Activated naive CD8-positive, alpha-beta T cell treated with anti-CD3 and anti-CD28 coated beads, Interleukin-2, amount 50 U/mL, for 24 hours (primary cell): ENCODE data around the gene KLHDC7B.
"Not testable (repeated sequence)": the region's sequence is repeated elsewhere in the genome, so short reads cannot be mapped to it uniquely, and the experiment has no call there.

Source experiments
- ATAC-seq: fragments of 150-1000 bp; cut with Tn5 transposase; one replicate; pipeline ENCODE4 v1.10.0; 2021
- DNase-seq: peaks from one replicate; pipeline ENCODE4 v3.0.0; 2021
- H3K27ac Mint-ChIP-seq: one replicate; pipeline ENCODE4 v1.8.0; 2021; ENCODE audit warnings: mild to moderate bottlenecking, mixed read lengths
- H3K27me3 Mint-ChIP-seq: one replicate; pipeline ENCODE4 v1.8.0; 2021; ENCODE audit warnings: mixed read lengths
- H3K36me3 Mint-ChIP-seq: one replicate; pipeline ENCODE4 v1.8.0; 2021; ENCODE audit warnings: low read depth, mixed read lengths
- H3K4me1 Mint-ChIP-seq: one replicate; pipeline ENCODE4 v1.8.0; 2021; ENCODE audit warnings: mixed read lengths
- H3K4me3 Mint-ChIP-seq: one replicate; pipeline ENCODE4 v1.8.0; 2021; ENCODE audit warnings: mild to moderate bottlenecking, moderate library complexity, mixed read lengths
- H3K9me3 Mint-ChIP-seq: one replicate; pipeline ENCODE4 v1.8.0; 2021; ENCODE audit warnings: mixed read lengths

Gene KLHDC7B

DNA sequence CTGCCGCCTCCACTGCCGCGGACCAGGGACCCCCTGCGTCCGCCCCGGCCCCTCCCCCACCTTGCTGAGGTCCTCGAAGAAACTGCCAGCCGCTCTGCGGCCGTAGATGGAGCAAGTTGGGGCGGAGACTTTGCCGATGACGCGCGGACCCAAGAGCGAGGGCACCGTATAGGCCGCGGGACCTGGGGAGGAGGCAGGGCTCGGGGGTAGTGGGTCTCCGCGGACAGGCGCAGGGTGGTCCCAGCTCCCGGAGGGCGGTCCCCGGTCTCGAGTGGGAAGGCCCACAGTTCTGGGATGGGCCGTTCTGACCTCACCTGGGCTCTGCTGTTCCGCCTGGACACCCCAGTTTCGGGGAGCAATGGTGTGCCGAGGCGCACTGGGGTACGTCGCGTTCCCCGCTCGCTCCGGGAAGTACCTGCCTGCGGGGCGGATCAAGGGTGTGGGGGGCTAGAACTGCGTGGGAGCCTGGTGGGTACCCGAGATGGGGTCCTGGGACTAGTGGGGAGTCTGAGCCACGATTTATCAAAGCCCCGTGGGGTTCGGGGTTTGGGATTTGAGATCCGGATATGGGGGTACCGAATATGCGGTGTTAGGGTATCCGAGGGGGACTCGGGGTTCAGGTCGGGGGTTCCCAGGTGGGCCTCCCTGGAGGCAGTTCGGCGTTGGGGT lies 14.7 kb upstream of the KLHDC7B start:
- H3K36me3 Mint-ChIP-seq, result peaks cover 5% of the 10 kb centered on the region
- ATAC-seq, result peak; percentile 55
- H3K9me3 Mint-ChIP-seq, result no peaks in the 10 kb centered on the region
- peaks cover 45% of the 10 kb centered on the region for H3K4me1 Mint-ChIP-seq
- peak; percentile 89 for DNase-seq
- peak overlapping the region; percentile 94 for H3K27ac Mint-ChIP-seq
- no peaks in the 10 kb centered on the region for H3K27me3 Mint-ChIP-seq
- H3K4me3 Mint-ChIP-seq, result peak overlapping the region; percentile 88

DNA sequence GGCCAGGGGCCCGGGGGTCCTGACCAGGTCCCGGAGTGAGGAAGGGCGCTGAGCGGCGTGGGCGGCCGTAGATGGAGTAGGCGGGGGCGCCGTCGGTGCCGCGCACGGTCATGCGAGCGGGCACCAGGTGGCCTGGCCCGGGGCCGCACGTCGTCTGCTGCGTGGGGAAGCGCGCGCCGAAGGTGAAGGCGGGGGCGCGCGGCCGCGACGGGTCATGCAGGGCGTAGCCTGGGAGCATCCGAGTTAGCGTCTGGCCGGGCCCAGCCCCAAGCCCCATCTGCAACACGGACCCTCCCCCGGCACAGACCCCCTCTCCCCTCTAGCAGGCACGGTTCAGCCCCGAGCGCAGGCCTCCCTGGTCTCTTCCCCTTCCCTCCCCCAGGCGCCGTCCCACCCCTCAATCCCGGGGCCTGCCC lies 14.1 kb upstream of the KLHDC7B start:
- Mint-ChIP-seq H3K36me3 (peaks cover 5% of the 10 kb centered on the region), H3K27me3 (no peaks in the 10 kb centered on the region), H3K4me1 (peaks cover 45% of the 10 kb centered on the region), H3K9me3 (no peaks in the 10 kb centered on the region), H3K4me3 (peak overlapping the region; percentile 88), H3K27ac (peak overlapping the region; percentile 94)
- DNase-seq, result peak; percentile 79
- peak; percentile 44 for ATAC-seq

- H3K27ac Mint-ChIP-seq, result peak overlapping the region; percentile 78
- no peaks in the 10 kb centered on the region for H3K9me3 Mint-ChIP-seq
- no peaks in the 10 kb centered on the region for H3K27me3 Mint-ChIP-seq
- peak overlapping the region; percentile 88 for H3K4me3 Mint-ChIP-seq
- ATAC-seq (no peak), DNase-seq (no peak)
- H3K36me3 Mint-ChIP-seq, result peaks cover 5% of the 10 kb centered on the region
- peaks cover 44% of the 10 kb centered on the region for H3K4me1 Mint-ChIP-seq
These were observed 13.6 kb upstream of the KLHDC7B start for GRCh38 chr22:50531962-50532674.

GRCh38 chr22:50532824-50533796 lies 12.6 kb upstream of the KLHDC7B start:
- Mint-ChIP-seq H3K27ac (peak overlapping the region; percentile 78), H3K4me3 (peak overlapping the region; percentile 88), H3K36me3 (peaks cover 5% of the 10 kb centered on the region), H3K4me1 (peaks cover 44% of the 10 kb centered on the region), H3K27me3 (no peaks in the 10 kb centered on the region), H3K9me3 (no peaks in the 10 kb centered on the region)
- DNase-seq (no peak), ATAC-seq (no peak)

DNA sequence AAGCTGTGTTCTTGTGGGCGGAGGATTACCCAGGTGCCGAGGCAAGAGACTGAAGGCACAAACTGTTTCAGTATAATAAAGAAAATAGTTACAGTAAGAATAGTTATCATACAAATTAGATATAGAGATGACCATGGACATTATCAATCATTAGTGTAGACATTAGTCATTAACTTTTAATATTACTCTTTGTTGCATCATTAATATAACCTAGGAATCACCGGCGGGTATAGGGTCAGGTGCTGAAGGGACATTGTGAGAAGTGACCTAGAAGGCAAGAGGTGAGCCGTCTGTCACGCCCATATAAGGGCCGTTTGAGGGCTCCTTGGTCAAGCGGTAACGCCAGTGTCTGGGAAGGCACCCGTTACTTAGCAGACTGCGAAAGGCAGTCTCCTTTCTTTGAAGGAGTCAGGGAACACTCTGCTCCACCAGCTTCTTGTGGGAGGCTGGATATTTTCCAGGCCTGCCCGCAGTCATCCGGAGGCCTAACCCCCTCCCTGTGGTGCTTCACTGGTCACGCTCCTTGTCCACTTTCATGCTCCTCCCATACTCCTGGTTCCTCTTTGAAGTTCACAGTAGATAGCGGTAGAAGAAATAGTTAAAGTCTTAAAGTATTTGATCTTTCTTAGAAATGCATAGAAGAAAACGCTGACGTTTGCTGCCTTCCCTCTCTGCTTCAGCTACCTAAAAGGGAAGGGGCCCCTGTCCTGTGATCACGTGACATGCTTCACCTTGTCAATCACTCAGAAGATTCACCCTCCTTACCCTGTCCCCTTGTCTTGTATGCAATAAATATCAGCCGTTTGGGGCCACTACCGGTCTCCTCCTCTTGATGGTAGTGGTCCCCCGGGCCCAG lies 11.6 kb upstream of the KLHDC7B start:
- H3K4me3 Mint-ChIP-seq, DNase-seq, H3K27me3 Mint-ChIP-seq, ATAC-seq, H3K9me3 Mint-ChIP-seq, H3K36me3 Mint-ChIP-seq: not testable (repeated sequence)
- H3K27ac Mint-ChIP-seq, result peak overlapping the region; percentile 62
- H3K4me1 Mint-ChIP-seq, result peaks cover 46% of the 10 kb centered on the region

GRCh38 chr22:50535113-50535512 lies 10.6 kb upstream of the KLHDC7B start:
- Mint-ChIP-seq H3K9me3 (no peaks in the 10 kb centered on the region), H3K4me1 (peaks cover 55% of the 10 kb centered on the region), H3K36me3 (no peaks in the 10 kb centered on the region), H3K27me3 (no peaks in the 10 kb centered on the region), H3K4me3 (no peak overlapping the region), H3K27ac (no peak overlapping the region)
- DNase-seq (no peak), ATAC-seq (no peak)

DNA sequence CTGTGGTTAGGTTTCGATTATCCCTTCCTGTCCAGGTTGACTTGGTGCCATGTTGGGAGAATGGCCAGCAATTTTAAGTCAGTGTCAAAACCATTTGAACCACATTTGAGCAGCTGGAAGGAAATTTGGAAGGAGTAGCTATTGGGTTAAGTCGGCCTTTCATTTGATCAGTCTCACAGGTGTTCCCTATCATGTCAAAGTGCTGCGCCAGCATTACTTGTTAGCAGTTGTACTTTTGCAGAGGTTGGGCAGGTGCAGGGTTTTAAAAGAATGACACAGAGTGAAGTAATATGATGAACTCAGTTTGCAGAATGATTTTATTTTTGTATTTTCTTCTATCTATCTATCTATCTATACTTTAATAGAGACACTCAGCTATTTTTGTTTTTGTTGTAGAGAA lies 9.5 kb upstream of the KLHDC7B start:
- ATAC-seq (no peak), DNase-seq (no peak)
- no peaks in the 10 kb centered on the region for H3K27me3 Mint-ChIP-seq
- H3K9me3 Mint-ChIP-seq, result no peaks in the 10 kb centered on the region
- H3K4me1 Mint-ChIP-seq, result peaks cover 63% of the 10 kb centered on the region
- no peak overlapping the region for H3K4me3 Mint-ChIP-seq
- H3K27ac Mint-ChIP-seq, result no peak overlapping the region
- H3K36me3 Mint-ChIP-seq, result peaks cover 2% of the 10 kb centered on the region

- peak overlapping the region; percentile 97 for H3K27ac Mint-ChIP-seq
- ATAC-seq (no peak), DNase-seq (no peak)
- peak overlapping the region; percentile 1 for H3K4me3 Mint-ChIP-seq
- no peaks in the 10 kb centered on the region for H3K27me3 Mint-ChIP-seq
- peaks cover 8% of the 10 kb centered on the region for H3K36me3 Mint-ChIP-seq
- H3K4me1 Mint-ChIP-seq, result peaks cover 75% of the 10 kb centered on the region
- H3K9me3 Mint-ChIP-seq, result peaks cover 6% of the 10 kb centered on the region
These were observed 7.9 kb upstream of the KLHDC7B start for GRCh38 chr22:50537765-50538164.

- Mint-ChIP-seq H3K4me1 (peaks cover 72% of the 10 kb centered on the region), H3K27me3 (no peaks in the 10 kb centered on the region), H3K27ac (peak overlapping the region; percentile 90), H3K36me3 (peaks cover 8% of the 10 kb centered on the region), H3K9me3 (peaks cover 6% of the 10 kb centered on the region), H3K4me3 (peak overlapping the region; percentile 50)
- ATAC-seq (no peak), DNase-seq (no peak)
These were observed 5.3 kb upstream of the KLHDC7B start for GRCh38 chr22:50540381-50540780.

DNA sequence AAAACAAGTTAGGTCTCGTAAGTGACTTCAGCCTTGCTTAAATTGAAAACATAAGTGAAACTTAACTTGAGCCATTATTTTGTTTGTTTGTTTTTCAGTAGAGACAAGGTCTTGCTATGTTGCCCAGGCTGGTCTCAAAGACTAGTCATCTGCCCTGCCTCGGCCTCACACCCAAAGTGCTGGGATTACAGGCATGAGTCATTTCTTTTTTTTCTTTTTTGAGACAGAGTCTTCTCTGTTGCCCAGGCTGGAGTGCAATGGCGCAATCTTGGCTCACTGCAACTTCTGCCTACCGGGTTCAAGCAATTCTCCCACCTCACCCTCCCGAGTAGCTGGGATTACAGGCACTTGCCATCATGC lies 4.1 kb upstream of the KLHDC7B start:
- Mint-ChIP-seq H3K4me1 (peaks cover 81% of the 10 kb centered on the region), H3K4me3 (peak overlapping the region; percentile 21), H3K27ac (peak overlapping the region; percentile 90)
- DNase-seq, ATAC-seq, H3K9me3 Mint-ChIP-seq, H3K27me3 Mint-ChIP-seq, H3K36me3 Mint-ChIP-seq: not testable (repeated sequence)

- peak overlapping the region; percentile 90 for H3K27ac Mint-ChIP-seq
- H3K9me3 Mint-ChIP-seq, result peaks cover 6% of the 10 kb centered on the region
- H3K4me1 Mint-ChIP-seq, result peaks cover 74% of the 10 kb centered on the region
- ATAC-seq, result no peak
- peak overlapping the region; percentile 21 for H3K4me3 Mint-ChIP-seq
- no peak for DNase-seq
- peaks cover 8% of the 10 kb centered on the region for H3K36me3 Mint-ChIP-seq
- H3K27me3 Mint-ChIP-seq, result no peaks in the 10 kb centered on the region
These were observed 3.2 kb upstream of the KLHDC7B start for GRCh38 chr22:50542416-50542927.

- peaks cover 64% of the 10 kb centered on the region for H3K4me1 Mint-ChIP-seq
- peak overlapping the region; percentile 55 for H3K4me3 Mint-ChIP-seq
- no peaks in the 10 kb centered on the region for H3K27me3 Mint-ChIP-seq
- peaks cover 8% of the 10 kb centered on the region for H3K36me3 Mint-ChIP-seq
- DNase-seq (peak; percentile 89), ATAC-seq (peak; percentile 65)
- H3K9me3 Mint-ChIP-seq, result peaks cover 6% of the 10 kb centered on the region
- H3K27ac Mint-ChIP-seq, result peak overlapping the region; percentile 73
These were observed 1.5 kb upstream of the KLHDC7B start for GRCh38 chr22:50544078-50544745.

DNA sequence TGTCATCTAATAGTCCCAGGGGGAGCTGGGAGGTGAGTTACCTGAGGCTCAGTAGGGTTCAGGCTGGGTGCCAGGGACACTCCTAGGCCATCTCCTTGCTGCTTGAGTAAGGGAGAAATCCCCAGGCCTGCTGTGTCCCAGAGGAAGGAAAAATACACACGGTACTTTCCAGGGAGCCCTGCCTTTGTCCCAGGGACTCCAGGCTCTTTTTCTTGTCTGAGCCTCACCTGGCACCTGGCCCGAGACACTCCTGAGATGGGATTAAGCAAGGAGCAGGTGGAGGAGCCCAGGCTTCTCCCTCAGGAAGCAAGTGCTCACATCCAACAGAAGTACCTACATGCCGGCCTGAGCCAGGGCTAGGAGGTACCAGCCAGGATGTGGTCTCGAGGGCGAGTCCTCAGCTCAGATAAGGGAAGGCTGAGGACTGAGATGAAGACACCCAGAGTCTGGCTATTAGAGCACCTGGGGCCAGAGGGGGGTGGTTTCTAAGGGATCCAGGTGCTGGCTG lies 899 bp upstream of the KLHDC7B start:
- no peak for ATAC-seq

More for the DNA sequence above, 899 bp upstream of the KLHDC7B start:
- Mint-ChIP-seq H3K4me1 (peaks cover 61% of the 10 kb centered on the region), H3K36me3 (peaks cover 8% of the 10 kb centered on the region), H3K9me3 (peaks cover 6% of the 10 kb centered on the region), H3K4me3 (peak overlapping the region; percentile 55), H3K27ac (peak overlapping the region; percentile 73), H3K27me3 (no peaks in the 10 kb centered on the region)
- no peak for DNase-seq
